ENCODE measurements around the gene CHD9. TPM values are rescaled to one million over a fixed set of nuclear protein-coding genes. Genes with fewer than 3 reads are reported as not detected.
A peak's percentile ranks its signal among the peaks of the same experiment; 100 is the strongest.

The CHD9 gene
- total RNA-seq, 1 donor from 2014 or later = 81.4 TPM

DNA sequence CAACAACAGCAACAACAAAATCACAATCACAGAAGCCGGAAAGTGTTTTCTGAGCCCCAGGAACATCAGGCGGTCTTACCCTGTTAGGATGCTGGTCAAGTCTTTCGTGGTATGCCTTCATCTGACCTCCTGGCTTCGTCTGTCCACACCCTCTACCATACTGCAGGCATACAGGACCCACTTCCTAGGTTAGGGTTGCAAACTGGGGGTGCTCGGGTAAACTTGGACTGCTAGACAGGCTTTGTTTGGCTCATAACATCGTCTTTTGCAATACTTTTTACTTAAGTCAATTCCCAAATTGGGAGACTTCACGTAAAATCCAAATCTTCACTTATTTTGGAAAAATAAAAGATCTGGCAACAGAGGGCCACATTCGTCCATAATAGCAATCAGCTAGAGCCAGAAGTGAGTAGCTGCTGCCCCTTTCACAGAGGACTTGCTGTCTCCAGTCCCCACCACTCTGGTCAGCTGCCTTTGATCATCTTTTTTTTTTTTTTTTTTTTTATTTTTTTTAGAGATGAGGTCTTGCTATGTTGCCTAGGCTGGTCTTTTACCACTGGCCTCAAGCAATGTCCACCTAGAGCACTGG lies 30.0 kb downstream of the CHD9 start:
- H3K4me3 ChIP-seq = no peak overlapping the region
- no peaks in the 10 kb centered on the region for H3K9me3 ChIP-seq
- no peaks in the 10 kb centered on the region for H3K36me3 ChIP-seq
- ATAC-seq (no peak), DNase-seq (no peak)
- TF ChIP-seq, protein P1, sequence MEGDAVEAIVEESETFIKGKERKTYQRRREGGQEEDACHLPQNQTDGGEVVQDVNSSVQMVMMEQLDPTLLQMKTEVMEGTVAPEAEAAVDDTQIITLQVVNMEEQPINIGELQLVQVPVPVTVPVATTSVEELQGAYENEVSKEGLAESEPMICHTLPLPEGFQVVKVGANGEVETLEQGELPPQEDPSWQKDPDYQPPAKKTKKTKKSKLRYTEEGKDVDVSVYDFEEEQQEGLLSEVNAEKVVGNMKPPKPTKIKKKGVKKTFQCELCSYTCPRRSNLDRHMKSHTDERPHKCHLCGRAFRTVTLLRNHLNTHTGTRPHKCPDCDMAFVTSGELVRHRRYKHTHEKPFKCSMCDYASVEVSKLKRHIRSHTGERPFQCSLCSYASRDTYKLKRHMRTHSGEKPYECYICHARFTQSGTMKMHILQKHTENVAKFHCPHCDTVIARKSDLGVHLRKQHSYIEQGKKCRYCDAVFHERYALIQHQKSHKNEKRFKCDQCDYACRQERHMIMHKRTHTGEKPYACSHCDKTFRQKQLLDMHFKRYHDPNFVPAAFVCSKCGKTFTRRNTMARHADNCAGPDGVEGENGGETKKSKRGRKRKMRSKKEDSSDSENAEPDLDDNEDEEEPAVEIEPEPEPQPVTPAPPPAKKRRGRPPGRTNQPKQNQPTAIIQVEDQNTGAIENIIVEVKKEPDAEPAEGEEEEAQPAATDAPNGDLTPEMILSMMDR (IDR thresholded peaks at IDR 0.05) = no peak
- no peaks in the 10 kb centered on the region for H3K27me3 ChIP-seq
- peaks cover 77% of the 10 kb centered on the region for H3K4me1 ChIP-seq
- intact Hi-C loops (cut with DNase I) = no loop called here
- H3K27ac ChIP-seq = peak overlapping the region; percentile 80

DNA sequence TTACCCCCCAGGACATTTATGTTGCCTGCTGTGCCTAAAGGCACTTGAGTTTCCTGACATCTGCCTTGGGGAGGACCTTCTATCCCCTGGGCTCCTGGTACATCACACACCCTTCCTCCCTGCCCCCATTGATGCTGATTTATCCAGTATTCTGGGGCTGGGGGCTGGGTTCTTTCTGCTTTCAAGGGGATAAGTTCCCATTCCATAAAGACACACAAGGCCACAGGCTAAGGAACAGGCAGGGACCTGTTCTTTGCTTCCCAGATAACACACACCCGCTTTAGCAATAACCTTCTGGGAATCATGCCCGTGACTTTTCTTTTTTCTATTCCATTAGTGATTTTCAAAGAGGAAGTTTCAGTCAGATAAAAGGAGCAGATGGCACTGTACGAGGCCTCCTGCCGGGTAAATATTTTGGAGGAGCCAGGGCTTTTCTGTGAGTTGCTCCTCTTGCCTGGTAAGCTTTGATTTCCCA lies 30.6 kb downstream of the CHD9 start:
- intact Hi-C loops (cut with DNase I) = no loop called here
- H3K4me3 ChIP-seq = no peak overlapping the region
- no peaks in the 10 kb centered on the region for H3K9me3 ChIP-seq
- TF ChIP-seq, protein P1 (IDR thresholded peaks at IDR 0.05) = no peak
- DNase-seq = no peak
- no peaks in the 10 kb centered on the region for H3K36me3 ChIP-seq
- peak overlapping the region; percentile 80 for H3K27ac ChIP-seq
- H3K27me3 ChIP-seq = no peaks in the 10 kb centered on the region
- no peak for ATAC-seq
- H3K4me1 ChIP-seq = peaks cover 77% of the 10 kb centered on the region

DNA sequence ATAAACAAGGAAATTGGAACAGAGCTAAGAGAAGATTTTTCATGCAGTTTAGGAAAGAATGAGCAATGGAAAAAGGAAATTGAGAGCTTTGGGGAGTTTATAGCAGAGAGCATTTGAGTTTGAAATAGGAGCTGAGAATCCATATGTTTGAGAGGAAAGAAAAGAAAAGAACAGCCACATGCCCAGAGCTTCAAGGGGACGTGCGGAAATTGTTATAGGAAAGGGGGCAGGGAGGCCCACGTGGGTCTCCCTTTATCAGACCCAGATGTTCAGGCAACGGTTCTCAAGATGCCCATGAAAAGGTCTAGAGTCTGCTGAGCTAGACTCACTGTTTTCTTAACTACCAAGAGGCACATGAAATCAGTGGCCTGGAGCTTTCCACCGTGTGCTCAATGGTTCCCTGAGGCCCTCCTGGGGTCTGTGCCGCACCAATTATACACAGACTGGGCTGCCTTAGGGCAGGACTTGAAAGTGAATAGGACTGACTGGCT lies 31.2 kb downstream of the CHD9 start:
- DNase-seq (no peak), ATAC-seq (no peak)
- H3K36me3 ChIP-seq = no peaks in the 10 kb centered on the region
- peak overlapping the region; percentile 80 for H3K27ac ChIP-seq
- no peak overlapping the region for H3K4me3 ChIP-seq
- H3K9me3 ChIP-seq = no peaks in the 10 kb centered on the region
- peaks cover 74% of the 10 kb centered on the region for H3K4me1 ChIP-seq
- intact Hi-C loops (cut with DNase I) = no loop called here
- no peaks in the 10 kb centered on the region for H3K27me3 ChIP-seq
- TF ChIP-seq, protein P1 (IDR thresholded peaks at IDR 0.05) = no peak

DNA sequence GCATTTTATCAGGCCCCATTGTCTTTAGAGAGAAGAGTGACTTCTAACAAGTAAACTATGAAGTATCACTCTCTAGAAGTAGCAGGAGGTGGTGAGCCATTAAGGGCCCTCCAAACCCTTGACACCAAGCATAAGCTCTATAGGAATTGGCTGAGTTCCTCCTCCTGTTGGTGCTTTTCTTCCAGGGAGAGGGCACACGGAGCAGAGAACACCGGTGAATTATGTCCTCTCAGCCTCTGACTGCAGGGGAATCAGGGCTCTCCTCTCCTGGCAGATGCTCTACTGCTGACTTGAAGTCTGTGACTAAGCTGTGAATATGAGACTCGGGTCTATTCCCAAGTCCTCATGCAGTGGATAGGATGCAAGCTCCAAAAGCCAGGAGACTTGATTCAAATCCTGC lies 32.3 kb downstream of the CHD9 start:
- TF ChIP-seq, protein P1 (IDR thresholded peaks at IDR 0.05) = no peak
- no peak overlapping the region for H3K4me3 ChIP-seq
- intact Hi-C loops (cut with DNase I) = no loop called here
- ATAC-seq (peak; percentile 15), DNase-seq (no peak)
- no peaks in the 10 kb centered on the region for H3K27me3 ChIP-seq
- no peaks in the 10 kb centered on the region for H3K9me3 ChIP-seq
- no peaks in the 10 kb centered on the region for H3K36me3 ChIP-seq
- peaks cover 76% of the 10 kb centered on the region for H3K4me1 ChIP-seq
- H3K27ac ChIP-seq = no peak overlapping the region

DNA sequence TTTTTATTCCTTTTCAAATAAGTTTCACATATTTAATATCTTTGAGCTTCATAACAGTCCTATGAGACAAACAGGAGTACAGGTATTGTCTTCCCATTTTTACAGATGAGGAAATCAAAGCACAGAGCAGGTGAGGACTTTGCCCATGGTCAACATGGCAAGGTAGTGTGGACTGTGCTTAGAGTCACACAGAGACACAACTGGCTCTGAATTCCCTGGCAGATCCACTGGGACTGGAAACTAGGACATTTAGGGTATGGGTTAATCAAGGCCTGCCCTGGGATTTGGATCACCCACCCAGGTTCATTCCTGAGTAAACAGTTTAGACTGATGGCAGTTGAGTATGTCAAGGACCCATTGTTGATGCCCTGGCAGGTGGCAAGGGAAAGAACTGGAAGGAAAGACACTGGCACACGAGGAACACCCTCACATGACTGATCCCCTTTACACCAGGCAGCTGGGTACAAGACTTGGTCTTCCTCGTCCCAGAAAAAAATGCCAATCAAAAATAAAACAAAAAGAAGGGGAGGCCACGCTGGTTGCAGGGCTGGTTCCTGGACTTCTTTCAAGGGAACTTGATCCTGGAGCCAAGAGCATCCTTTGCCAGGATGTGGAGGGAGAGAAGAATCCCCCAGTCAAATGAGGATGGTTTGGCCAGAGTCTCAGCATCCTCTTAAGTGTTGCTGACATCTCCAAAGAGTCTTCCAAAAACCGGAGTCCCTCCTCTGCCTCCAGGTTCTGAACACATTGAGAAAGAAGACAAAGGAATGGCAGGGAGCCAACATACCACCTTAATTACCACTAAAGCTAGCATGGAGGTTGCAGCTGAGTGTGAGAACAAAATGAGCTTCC lies 34.9 kb downstream of the CHD9 start:
- intact Hi-C loops (cut with DNase I) = no loop called here
- DNase-seq (no peak), ATAC-seq (no peak)
- H3K4me3 ChIP-seq = no peak overlapping the region
- no peaks in the 10 kb centered on the region for H3K27me3 ChIP-seq
- H3K36me3 ChIP-seq = no peaks in the 10 kb centered on the region
- H3K27ac ChIP-seq = peak overlapping the region; percentile 80
- H3K4me1 ChIP-seq = peaks cover 82% of the 10 kb centered on the region
- TF ChIP-seq, protein P1 (IDR thresholded peaks at IDR 0.05) = no peak
- no peaks in the 10 kb centered on the region for H3K9me3 ChIP-seq

Data from upper lobe of right lung (tissue), 1 donor.